Inferior parietal cortex (tissue), 1 donor: ENCODE results near the gene TMC3.
"Not testable (repeated sequence)": the region's sequence is repeated elsewhere in the genome, so short reads cannot be mapped to it uniquely, and the experiment has no call there.

Experiments
- DNase-seq: peaks from one replicate; pipeline ENCODE4 v3.0.0-alpha.2; 2016; ENCODE audit errors: extremely low spot score

TMC3 gene

DNA sequence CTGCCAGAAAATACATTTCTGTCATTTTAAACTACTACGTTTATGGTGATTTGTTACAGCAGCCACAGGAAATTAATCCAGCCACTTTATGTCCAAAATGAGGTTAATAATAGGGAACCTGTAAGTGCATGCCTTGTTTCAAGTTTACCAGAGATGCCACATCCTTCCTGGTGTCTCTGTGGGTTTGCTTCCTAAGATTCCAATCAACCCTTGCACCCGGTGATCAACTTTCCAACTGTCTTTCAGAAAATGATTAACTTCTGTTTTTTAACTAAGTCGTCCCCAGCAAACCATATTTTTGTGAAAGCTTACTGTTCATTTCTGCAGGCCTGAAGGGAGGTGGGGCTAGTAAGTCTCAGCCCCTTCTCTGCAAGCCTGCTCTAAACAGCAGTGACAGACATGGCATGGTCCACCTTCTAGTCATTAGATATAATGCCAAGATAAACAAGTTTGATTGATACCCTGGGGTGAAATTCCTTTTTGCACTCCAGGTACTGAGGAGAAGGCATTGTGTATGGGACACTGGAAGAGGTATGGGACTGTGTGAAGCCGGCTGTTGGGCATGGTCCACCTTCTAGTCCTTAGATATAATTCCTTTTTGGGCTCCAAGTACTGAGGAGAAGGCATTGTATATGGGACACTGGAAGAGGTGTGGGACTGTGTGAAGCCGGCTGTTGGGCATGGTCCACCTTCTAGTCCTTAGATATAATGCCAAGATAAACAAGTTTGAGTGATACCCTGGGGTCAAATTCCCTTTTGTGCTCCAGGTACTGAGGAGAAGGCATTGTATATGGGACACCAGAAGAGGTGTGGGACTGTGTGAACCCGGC lies 11.1 kb upstream of the TMC3 start:
- DNase-seq: no peak

DNA sequence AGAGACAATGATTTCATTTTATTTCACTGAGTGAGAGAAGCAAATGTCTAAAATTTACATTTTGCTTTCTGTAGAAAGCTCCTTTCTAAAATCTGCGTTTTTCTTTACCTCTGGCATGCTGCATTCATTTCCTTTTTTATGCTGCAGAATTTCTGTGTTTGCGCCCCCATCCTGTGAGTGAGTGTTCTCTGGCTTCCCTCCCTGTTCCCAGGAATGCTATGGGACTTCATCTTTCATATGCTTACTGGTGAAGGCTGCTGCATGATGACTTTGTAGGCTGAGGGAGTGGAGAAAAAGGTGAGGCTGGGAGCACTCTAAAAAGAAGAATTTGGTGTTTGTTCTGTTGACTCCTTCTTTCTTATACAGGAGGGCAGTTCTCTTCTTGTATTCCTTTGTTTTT lies 7.7 kb upstream of the TMC3 start:
- DNase-seq: no peak

DNA sequence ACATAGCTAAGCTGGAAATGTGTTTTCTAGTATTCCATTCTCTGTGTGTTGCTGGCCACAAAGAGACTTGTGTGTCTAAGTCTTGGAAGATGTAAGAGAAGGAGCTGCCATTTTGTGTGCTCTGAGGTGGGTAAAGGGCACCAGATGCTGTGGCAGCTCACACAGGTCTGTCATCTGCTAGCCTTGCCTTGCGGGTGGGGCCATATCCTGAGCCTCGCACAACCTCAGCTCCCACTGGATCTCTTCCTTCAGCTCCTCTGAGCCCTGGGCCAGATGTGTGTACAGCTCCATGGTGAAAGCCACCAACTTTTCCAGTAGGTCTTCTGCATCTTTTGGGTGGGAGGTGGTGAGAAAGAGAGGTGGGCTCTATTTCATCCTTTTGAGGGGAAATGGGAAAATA lies 6.7 kb upstream of the TMC3 start:
- no peak for DNase-seq

DNA sequence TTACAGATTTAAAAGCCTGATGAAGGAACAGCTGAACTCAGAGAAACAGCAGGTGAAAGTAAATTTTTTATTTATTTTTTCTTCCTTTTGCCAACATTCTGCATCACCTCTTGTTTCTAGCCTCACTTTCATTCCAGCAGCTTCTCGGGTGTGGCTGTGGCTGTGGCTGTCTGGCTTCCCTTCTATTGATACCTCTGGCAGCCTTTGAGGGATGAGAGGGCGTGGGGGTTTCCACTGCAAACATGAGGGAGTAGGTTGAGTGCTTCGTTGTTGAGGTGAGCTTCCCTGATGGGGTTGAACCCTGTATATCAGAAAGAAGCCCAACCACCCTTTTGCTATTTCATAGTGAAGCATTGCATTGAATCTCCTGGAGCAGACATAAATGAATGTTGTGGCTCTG lies 6.2 kb upstream of the TMC3 start:
- no peak for DNase-seq

DNA sequence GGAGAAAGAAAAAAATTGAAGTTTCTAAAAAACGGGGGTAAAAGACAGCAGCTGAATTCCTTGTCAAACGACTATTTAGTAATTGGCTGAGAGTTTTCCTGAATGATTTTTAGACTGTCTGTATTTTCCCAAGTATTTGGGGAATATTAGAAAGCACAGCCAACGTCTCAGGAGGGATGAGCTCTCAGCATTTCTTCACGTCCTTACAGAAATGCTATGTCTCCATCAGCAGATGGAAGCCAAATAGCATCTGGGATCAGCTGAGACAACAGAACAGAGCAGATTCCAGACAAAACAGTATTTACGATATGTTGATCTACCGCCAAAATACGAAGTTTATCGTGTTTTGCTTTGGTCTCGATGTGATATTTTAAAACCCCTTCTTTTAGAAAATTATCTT lies 5.3 kb upstream of the TMC3 start:
- DNase-seq: no peak

DNA sequence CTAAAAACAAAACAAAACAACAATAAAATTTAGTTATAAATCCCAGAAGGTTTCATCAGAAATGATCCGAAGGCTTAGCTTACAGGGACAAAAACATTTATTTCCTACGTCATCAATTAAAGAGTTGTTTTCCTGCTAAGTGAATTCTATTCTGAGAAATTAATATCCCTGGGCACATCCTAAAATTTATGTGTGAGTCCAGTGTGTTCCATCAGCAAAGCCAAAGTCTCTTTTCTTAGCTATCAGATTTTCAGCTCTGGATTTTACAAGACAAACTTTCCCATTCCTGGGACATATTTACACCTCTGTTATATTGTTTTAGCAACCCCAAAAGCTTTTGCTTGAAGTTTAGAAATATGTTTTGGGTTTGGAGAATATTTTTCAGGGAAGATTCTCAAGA lies 4.4 kb upstream of the TMC3 start:
- no peak for DNase-seq

DNA sequence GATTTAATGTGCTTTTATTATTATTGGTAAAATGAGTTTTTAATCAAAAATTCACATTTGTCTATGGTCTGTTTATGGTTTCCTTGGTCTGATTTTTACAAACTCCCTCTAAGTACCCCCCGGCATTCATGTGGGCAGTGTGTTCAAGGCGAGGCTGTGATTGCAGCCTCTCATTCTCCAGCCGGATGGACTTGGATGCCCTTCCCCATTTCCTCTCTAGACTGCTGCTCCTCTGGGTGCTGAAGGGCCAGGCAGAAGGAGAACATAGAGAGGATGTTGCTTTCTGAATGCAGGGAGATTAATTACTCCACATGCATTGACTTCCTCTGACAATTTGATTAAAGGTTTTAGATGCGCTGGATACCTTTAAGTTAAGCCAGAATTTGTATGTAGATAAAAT lies 3.9 kb upstream of the TMC3 start:
- no peak for DNase-seq

DNA sequence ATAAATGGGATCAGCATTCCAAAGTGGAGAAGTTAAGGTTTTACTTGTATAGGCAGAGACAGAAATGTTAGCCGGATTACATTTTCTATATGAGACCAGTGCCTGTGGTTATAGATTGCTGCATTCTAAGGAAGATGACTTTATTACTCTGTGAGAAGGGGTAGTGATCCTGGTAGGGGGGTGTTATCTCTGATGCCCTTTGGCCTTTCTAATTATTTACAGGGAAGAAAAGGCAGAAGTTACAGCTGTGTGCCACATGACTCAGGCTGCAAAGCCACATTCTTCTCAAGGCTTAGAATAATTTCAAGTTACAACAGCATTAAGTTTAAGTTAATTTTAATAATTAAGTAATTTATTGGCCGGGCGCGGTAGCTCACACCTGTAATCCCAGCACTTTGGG lies 2.2 kb upstream of the TMC3 start:
- DNase-seq: no peak

DNA sequence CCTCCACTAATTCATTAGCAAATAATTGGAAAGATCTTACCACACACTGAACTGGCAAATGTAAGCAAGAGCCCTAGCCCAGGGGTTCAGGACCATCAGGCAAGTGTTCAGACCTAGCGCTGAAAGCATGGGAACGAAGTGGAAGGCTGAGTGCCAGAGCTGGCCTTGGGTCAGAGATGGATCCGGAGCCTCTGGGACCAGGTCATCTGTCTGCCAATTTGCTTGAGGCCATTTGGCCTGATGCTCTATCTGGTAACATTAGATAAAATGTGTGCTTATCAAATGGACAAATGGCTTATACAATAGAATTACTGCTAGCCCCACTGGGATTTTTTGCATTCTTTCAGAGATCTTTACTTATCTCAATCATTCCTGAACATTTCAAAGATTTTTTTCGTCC lies 1.4 kb upstream of the TMC3 start:
- DNase-seq: no peak

DNA sequence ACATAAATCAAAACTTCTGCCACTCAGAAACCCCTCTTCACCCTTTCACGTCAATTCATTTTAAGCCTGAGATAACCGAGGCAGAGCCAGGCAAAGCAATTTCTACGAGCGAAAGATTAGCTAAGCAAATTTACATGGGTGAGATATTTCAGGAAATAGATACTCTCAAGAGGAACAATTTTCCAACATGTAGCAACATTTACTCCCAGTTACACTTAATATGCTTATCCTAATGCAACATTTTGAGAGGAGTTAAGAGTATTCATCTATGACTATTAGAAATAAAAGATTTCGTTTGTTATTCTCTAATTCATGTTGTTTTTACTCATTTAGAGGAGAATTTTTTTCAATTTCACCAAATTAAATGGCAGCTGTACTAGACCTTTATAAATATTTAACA lies 837 bp downstream of the TMC3 start:
- no peak for DNase-seq

DNA sequence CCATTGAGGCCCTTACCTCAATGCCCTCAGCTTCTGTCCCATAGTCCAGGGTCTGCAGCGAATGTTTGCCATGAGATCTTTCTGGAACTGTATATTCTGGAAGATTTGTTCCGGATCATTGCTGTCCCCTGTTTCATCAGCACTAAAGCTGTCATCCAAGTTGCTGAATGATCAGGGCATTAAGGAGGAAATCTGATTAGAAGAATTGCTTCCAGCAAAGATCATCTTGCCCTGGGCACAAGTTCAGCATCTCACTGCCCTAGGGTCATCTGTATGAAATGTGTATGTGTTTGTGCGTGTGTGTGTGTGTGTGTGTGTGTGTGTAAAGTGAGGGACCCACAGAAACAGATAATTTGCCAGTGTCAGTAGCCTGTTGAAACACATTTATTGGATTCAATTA lies 1.4 kb downstream of the TMC3 start:
- no peak for DNase-seq

DNA sequence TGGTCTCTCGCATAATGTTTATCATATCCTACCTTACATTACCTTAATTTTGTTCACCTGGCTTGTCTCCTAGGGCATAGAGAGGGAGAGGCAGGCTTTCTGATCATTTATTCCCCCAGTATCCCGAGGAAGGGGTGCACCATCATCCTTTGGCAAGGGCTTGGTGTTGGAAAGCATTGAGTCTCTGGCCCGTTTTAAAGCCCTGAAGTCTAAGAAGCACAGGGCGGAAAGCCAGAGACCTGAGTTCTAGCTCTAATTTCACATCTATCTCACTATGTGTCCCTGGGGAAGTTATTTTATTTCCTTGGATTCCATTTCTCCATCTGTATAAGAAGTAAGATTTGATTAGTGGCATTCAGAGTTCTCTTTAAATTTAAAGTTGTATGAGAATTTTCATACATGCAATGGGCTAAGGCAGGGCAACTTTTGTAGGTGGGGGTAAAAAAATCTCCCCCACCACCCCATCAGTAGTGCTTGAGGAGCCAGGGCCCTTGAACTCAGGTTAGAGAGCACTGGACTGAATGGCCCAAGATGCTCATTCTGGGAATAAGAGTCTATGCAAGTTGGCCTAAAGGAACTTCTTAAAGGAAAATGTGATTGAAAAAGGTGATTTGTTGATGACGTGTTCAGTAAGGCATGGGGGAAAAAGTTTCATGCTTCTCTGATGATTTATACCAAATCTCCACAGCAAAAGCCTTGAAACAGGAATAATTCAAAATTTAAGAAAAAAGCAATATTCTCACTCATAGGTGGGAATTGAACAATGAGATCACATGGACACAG lies 10.1 kb downstream of the TMC3 start:
- no peak for DNase-seq

DNA sequence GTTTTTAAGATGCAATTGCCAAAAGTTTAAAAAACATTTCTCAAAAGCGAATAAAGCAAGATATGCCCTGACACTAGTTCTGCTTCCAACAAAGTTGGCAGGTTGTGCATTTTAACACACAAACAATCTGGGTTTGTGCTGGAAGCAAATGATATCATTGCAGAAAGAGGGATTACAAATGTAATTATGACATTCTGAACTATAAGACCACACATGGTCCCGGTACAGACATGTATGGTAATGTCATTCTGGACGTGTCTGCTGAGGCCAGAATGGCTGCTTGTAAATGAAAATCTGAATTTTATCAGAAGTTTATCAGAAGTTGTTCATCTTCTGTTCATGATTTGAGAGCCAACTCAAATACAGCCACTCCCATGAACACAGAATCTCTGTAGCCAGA lies 10.7 kb downstream of the TMC3 start:
- no peak for DNase-seq

DNA sequence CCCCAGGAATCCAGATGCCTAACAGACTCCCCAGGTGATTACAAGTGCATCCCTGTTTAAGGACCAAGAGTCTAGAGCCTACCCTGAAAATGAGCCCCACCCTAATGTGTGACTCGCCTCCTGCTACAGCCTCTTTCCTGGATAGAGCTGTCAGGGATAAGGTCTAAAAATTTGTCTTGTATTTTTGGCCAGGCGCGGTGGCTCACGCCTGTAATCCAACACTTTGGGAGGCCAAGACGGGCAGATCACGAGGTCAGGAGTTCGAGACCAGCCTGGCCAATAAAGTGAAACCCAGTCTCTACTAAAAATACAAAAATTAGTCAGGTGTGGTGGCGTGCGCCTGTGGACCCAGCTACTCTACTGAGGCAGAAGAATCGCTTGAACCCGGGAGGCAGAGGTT lies 11.2 kb downstream of the TMC3 start:
- no peak for DNase-seq

DNA sequence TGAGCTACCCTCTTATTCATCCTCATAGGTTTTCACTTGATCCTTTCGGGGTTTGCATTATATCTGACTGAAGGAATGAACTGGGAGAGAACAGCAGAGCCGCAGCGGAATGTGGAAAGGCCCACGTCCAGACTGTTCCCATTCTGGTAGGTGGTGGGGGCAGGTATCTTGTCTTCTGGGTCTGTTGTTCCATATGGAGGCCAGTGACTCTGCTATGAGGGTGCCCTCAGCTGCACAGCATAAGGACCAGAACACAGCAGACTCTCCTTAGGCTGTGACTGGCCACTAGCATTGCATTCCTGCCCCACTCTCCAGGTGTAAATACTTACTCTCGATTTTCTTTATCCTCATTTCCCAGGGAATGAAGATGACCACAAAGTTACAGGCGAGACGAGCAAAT lies 12.1 kb downstream of the TMC3 start:
- DNase-seq: no peak

DNA sequence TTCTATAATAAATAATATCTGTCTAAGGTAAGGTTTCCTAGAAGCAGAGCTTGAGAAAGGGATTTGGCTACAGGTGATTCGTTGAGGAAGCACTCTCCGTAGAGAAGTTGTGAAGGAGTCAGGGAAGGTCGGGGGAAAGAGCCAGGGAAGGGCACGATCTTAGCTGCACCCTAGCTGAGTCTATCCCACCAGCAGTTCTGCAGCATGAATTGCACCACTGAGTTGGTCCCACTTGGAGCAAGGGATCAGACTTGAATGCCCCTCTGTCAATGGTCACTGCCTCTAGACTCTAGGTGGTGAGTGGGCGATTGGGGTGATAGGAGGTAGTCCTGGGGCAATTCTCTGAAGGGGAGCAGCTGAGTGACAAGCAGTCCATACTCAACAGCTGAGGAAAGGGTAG lies 13.5 kb downstream of the TMC3 start:
- no peak for DNase-seq

DNA sequence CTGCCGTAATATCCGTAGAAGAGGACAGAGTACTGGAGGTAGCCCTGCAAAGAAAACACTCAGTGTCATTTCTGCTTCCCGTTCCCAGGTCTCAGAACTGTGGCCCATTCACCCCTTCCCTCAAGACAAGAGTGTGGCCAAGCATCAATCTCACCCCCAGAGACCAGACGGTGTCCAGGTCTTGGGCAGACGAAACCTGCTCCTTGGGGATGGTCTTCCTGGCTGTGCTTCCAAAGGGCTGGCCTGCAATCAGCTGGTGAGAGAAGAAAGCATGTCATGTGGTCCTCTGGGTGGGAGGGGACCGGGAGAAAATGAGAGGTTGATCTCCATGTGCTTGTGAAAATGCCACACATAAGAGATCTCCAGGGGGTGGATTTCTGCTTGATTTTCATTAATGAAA lies 15.8 kb downstream of the TMC3 start:
- no peak for DNase-seq

DNA sequence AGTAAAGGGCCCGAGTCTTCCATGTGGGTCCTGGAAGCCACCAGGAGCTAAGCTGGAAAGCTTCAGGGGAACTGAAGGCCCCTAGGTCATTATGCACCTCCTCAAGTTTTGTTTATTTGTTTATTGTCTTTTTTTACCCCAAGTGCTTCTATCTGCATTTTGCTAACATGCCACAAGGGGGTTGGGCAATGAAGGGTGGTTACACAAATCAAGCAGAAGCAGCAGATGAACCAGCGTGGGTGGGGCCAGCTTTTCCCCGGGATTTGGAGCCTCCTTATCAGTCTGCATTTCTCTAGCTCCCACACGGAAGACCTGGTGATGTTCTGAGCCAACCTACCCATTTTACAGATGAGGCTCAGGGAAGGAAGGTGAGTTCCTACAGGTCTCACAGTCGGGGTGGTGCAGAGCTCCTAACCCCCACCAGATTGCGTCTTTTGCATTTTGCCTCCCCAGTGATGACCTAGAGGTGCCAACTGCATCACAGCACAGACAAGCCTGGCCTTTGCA lies 16.8 kb downstream of the TMC3 start:
- DNase-seq: no peak

DNA sequence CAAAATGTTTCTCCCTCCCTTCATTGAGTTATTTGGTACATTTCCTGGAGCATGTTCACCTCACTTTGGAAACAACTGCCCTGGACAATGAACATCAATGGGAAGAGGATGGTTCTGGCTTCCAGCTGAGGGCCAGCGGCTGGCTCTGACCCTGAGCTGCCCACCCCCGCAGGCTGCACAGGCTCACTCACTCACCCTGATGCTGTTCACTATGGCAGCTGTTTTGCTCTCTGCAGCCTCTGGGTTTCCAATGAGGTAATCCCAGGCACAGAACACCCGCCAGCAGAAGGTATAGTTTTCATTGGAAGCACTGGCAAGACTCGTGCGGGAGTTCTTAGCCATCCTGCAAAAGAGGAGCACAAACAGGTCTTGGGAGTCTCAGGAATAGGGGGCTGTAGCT lies 17.8 kb downstream of the TMC3 start:
- DNase-seq: no peak

DNA sequence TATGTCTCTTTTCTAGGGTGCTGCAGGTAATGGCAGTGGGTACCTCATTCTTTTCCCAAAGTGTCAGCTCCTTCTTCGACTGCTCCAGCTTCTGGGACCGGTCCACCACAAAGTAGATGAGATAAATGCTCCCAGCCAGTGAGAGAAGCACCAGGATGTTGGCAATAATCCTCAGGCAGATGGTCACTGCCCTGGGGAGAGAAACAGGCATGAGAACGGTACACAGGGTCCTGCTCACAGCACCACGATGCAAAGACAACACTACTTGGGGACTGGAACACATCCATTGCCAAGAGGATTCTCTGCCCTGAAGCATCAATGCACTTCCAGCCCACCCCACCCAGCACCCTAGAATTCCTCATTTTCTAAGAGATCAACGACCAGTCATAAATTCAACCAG lies 22.4 kb downstream of the TMC3 start:
- no peak for DNase-seq

DNA sequence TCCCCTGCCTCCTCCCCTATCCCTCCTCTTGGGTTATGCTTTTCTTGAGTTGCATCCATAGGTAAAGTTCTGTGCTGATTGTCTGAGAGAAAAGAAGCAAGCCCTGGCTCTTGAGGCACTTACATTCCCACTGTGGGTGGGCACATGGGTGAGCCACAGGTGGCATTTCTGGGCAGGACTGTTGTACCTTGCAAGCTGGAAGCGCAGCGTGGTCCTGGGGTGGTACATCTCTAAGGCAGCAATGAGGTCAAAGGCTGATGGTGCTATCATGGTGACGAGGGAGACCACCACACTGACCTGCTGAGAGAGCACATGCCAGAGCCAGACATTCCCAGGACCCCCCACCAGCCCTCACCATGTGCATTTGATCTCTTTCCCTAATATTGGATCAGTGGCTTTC lies 24.7 kb downstream of the TMC3 start:
- no peak for DNase-seq

DNA sequence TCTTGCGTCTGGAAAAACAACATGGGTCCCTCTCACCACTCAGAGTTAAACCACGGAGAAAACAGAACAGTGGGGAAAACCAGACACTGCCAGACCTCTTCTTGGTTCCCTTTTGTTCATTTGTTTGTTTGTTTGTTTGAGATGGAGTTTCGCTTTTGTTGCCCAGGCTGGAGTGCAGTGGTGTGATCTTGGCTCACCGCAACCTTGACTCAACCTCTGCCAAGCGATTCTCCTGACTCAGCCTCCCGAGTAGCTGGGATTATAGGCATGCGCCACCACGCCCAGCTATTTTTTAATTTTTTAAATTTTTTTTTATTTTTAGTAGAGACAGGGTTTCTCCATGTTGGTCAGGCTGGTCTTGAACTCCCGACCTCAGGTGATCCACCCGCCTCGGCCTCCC lies 25.3 kb downstream of the TMC3 start:
- DNase-seq: not testable (repeated sequence)

DNA sequence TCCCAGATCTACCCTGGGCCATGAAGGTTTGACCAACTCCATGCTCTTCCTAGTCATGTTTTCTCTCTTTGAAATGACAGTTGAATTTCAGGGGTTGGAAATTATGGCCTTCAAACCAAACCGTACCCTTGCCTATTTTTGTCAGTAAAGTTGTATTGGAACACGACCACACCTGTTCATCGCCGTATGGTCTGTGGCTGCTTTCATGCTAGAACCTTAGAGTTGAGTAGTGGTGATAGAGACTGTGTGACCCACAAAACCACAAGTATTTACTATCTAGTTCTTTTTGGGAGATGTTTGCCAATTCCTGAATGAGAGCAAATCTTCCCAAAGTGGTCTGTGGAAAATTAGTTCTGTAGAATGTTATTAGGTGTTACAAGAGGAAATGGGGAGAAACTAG lies 26.1 kb downstream of the TMC3 start:
- DNase-seq: no peak
